GM19467 (cell line): ENCODE data around the gene MYOD1.

Source experiments
- ATAC-seq: cut with Tn5 transposase; IDR thresholded peaks from one replicate; pipeline ENCODE4 v1.9.1; 2021; ENCODE audit warnings: mild to moderate bottlenecking, moderate library complexity; ENCODE audit not compliant: unreplicated experiment

The MYOD1 gene

GRCh38 chr11:17719028-17719937, at the start of gene MYOD1:
Gene MYOD1 (plus strand): TSS chr11:17719571. CDS start chr11:17719783, 212 bp downstream.
- no peak for ATAC-seq

GRCh38 chr11:17672469-17672868, 46.9 kb upstream of the MYOD1 start:
- ATAC-seq, result no peak

GRCh38 chr11:17673951-17674350, 45.4 kb upstream of the MYOD1 start:
- ATAC-seq, result no peak

GRCh38 chr11:17682848-17683247, 36.5 kb upstream of the MYOD1 start:
- ATAC-seq, result no peak

GRCh38 chr11:17683377-17684161, 35.8 kb upstream of the MYOD1 start:
- no peak for ATAC-seq

GRCh38 chr11:17684550-17684949, 34.8 kb upstream of the MYOD1 start:
- no peak for ATAC-seq

- no peak for ATAC-seq
Observed at GRCh38 chr11:17686231-17686980, 33.0 kb upstream of the MYOD1 start.

- ATAC-seq, result no peak
Observed at GRCh38 chr11:17687946-17688670, 31.3 kb upstream of the MYOD1 start.

GRCh38 chr11:17691550-17691949, 27.8 kb upstream of the MYOD1 start:
- ATAC-seq, result no peak

GRCh38 chr11:17691976-17692375, 27.4 kb upstream of the MYOD1 start:
- ATAC-seq, result no peak

- ATAC-seq, result no peak
Observed at GRCh38 chr11:17692931-17693330, 26.4 kb upstream of the MYOD1 start.

GRCh38 chr11:17693531-17693930, 25.8 kb upstream of the MYOD1 start:
- no peak for ATAC-seq

GRCh38 chr11:17694494-17695110, 24.8 kb upstream of the MYOD1 start:
- ATAC-seq, result no peak

GRCh38 chr11:17695454-17696441, 23.6 kb upstream of the MYOD1 start:
- ATAC-seq, result no peak

- ATAC-seq, result no peak
Observed at GRCh38 chr11:17696741-17697140, 22.6 kb upstream of the MYOD1 start.

- ATAC-seq, result no peak
Observed at GRCh38 chr11:17697175-17697949, 22.0 kb upstream of the MYOD1 start.

- no peak for ATAC-seq
Observed at GRCh38 chr11:17699147-17700114, 19.9 kb upstream of the MYOD1 start.
